HG02588 (cell line): ENCODE data around the gene CD300E.

Experiments used
- ATAC-seq: cut with Tn5 transposase; IDR thresholded peaks from one replicate; pipeline ENCODE4 v1.9.1; 2021; ENCODE audit warnings: mild to moderate bottlenecking, moderate library complexity; ENCODE audit not compliant: unreplicated experiment

Gene CD300E

GRCh38 chr17:74623693-74624093, at the start of gene CD300E:
Gene CD300E (minus strand): TSS chr17:74623738. CDS start chr17:74623621, 117 bp downstream.
- ATAC-seq, result no peak

GRCh38 chr17:74671031-74671771, 47.7 kb upstream of the CD300E start:
- ATAC-seq, result no peak

GRCh38 chr17:74670329-74670728, 46.8 kb upstream of the CD300E start:
- ATAC-seq, result no peak

- ATAC-seq, result no peak
Measured at GRCh38 chr17:74663561-74663960, 40.0 kb upstream of the CD300E start.

GRCh38 chr17:74659889-74660288, 36.4 kb upstream of the CD300E start:
- no peak for ATAC-seq

- no peak for ATAC-seq
Measured at GRCh38 chr17:74658620-74659019, 35.1 kb upstream of the CD300E start.

GRCh38 chr17:74654742-74655141, 31.2 kb upstream of the CD300E start:
- no peak for ATAC-seq

- no peak for ATAC-seq
Measured at GRCh38 chr17:74652020-74652419, 28.5 kb upstream of the CD300E start.

- no peak for ATAC-seq
Measured at GRCh38 chr17:74649909-74650308, 26.4 kb upstream of the CD300E start.

- ATAC-seq, result no peak
Measured at GRCh38 chr17:74647871-74648672, 24.5 kb upstream of the CD300E start.

- no peak for ATAC-seq
Measured at GRCh38 chr17:74646231-74646630, 22.7 kb upstream of the CD300E start.

- no peak for ATAC-seq
Measured at GRCh38 chr17:74645010-74645409, 21.5 kb upstream of the CD300E start.

GRCh38 chr17:74644419-74644818, 20.9 kb upstream of the CD300E start:
- ATAC-seq, result no peak

GRCh38 chr17:74643826-74644225, 20.3 kb upstream of the CD300E start:
- no peak for ATAC-seq

- no peak for ATAC-seq
Measured at GRCh38 chr17:74642995-74643394, 19.5 kb upstream of the CD300E start.

GRCh38 chr17:74642556-74642955, 19.0 kb upstream of the CD300E start:
- no peak for ATAC-seq

GRCh38 chr17:74641958-74642298, 18.4 kb upstream of the CD300E start:
- ATAC-seq, result no peak

GRCh38 chr17:74641224-74641957, 17.9 kb upstream of the CD300E start:
- ATAC-seq, result no peak

- ATAC-seq, result no peak
Measured at GRCh38 chr17:74639704-74640151, 16.2 kb upstream of the CD300E start.

- ATAC-seq, result no peak
Measured at GRCh38 chr17:74637926-74638325, 14.4 kb upstream of the CD300E start.

- ATAC-seq, result no peak
Measured at GRCh38 chr17:74637265-74637664, 13.7 kb upstream of the CD300E start.
